ENCODE results near the gene SCAF8.
"Not testable (repeated sequence)": the region's sequence is repeated elsewhere in the genome, so short reads cannot be mapped to it uniquely, and the experiment has no call there.

SCAF8 gene

GRCh38 chr6:154773610-154774089, 40.4 kb downstream of the SCAF8 start:
- no peak overlapping the region for H3K27ac ChIP-seq
- CTCF ChIA-PET: interaction anchor here (0.5 to 1.1 kb wide), 3 partner anchors 32 to 68 kb away, joined by 3 read pairs; no protein-coding TSS in a partner anchor
- POLR2A ChIA-PET (ENCODE audit: low non-redundant PET): no interaction called here
- TF ChIP-seq, protein P1, sequence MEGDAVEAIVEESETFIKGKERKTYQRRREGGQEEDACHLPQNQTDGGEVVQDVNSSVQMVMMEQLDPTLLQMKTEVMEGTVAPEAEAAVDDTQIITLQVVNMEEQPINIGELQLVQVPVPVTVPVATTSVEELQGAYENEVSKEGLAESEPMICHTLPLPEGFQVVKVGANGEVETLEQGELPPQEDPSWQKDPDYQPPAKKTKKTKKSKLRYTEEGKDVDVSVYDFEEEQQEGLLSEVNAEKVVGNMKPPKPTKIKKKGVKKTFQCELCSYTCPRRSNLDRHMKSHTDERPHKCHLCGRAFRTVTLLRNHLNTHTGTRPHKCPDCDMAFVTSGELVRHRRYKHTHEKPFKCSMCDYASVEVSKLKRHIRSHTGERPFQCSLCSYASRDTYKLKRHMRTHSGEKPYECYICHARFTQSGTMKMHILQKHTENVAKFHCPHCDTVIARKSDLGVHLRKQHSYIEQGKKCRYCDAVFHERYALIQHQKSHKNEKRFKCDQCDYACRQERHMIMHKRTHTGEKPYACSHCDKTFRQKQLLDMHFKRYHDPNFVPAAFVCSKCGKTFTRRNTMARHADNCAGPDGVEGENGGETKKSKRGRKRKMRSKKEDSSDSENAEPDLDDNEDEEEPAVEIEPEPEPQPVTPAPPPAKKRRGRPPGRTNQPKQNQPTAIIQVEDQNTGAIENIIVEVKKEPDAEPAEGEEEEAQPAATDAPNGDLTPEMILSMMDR (conservative IDR thresholded peaks at IDR 0.05; ENCODE audit: low read depth): no peak
- DNase-seq (ENCODE audit: low spot score): no peak

GRCh38 chr6:154779157-154779556, 45.9 kb downstream of the SCAF8 start:
- H3K27ac ChIP-seq; POLR2A ChIA-PET (ENCODE audit: low non-redundant PET); DNase-seq (ENCODE audit: low spot score); CTCF ChIA-PET: not testable (repeated sequence)

DNA sequence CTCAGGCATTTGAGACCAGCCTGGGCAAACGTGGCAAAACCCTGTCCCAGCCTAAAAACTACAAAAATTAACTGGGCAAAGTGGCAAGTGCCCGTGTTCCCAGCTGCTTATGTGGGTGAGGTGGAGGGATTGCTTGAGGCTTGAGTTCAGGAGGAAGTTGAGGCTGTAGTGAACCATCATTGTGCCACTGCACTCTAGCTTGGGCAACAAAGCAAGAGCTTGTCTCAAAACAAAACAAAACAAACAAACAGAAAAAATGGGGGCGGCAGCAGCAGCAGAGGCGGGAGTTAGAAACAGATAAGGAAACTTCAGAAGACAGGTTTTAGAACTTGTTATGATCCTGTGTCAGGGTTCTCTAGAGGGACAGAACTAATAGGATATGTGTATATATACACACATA, 49.0 kb downstream of the SCAF8 start:
- TF ChIP-seq, protein P1 (conservative IDR thresholded peaks at IDR 0.05; ENCODE audit: low read depth): no peak
- no peak overlapping the region for H3K27ac ChIP-seq
- POLR2A ChIA-PET (ENCODE audit: low non-redundant PET): no interaction called here
- no peak for DNase-seq (ENCODE audit: low spot score)
- CTCF ChIA-PET: no interaction called here

DNA sequence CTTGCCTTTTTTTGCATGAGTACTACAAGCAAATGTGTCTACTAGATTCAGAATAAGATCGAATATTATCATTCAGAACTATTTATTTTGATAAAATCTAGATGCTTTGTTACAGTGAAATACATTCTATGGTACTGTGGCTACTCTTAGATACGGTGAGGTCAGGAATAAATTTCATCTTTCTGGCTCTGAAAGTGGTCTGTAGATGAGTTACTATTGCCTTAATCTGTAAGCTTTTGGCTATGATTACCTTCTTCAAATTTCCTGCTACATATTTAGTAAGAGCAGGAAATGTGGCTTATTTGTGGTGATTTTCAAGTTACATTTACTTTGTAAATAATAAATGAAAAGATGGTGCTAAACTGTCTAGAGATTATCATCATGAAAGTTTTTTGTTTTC, 50.0 kb downstream of the SCAF8 start:
- ChIA-PET POLR2A (ENCODE audit: low non-redundant PET) (no interaction called here), CTCF (no interaction called here)
- no peak overlapping the region for H3K27ac ChIP-seq
- no peak for DNase-seq (ENCODE audit: low spot score)
- TF ChIP-seq, protein P1 (conservative IDR thresholded peaks at IDR 0.05; ENCODE audit: low read depth): no peak

DNA sequence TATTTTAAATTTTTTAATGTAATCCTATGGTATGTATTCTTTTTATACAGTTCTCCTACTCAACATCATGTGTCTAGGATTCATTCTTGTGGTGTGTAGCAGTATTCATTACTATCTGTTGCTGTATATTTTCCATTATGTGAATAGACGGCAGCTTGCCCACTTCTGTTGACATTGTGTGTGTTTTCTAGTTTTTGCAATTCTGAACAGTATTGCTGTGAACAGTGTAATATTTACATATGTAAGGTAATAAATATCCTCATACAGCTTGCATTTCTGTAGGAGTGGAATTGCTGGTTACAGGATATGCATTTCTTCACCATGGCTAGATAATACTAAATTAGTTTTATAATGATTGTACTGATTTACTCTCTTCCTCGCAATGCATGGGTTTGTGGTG, 51.9 kb downstream of the SCAF8 start:
- TF ChIP-seq, protein P1 (conservative IDR thresholded peaks at IDR 0.05; ENCODE audit: low read depth): no peak
- H3K27ac ChIP-seq: no peak overlapping the region
- ChIA-PET POLR2A (ENCODE audit: low non-redundant PET) (no interaction called here), CTCF (interaction anchor here (0.5 kb wide), 1 partner anchor 1849 kb away, joined by 6 read pairs; no protein-coding TSS in a partner anchor)
- no peak for DNase-seq (ENCODE audit: low spot score)

DNA sequence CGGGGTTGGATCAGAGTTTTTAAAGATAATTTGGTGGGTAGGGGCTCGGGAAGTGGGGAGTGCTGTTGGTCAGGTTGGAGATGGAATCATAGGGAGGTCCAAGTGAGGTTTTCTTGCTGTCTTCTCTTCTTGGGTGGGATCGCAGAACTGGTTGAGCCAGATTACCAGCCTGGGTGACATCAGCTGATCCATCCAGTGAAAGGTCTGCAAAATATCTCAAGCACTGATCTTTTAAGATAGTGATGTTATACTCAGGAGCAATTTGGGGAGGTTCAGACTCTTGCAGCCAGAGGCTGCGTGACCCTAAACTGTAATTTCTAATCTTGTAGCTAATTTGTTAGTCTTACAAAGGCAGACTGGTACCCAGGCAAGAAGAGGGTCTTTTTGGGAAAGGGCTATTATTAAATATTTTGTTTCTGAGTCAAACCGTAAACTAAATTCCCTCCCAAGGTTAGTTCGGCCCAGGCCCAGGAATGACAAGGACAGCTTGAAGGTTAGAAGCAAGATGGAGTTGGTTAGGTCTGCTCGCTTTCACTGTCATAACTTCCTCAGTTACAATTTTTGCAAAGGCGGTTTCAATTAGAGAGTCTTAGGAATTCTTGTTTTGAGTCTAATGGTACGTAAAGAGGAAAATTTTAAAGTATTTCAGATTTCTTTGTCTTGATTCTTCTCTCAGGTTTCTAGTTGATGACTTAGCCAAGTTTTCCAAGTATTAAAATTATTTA, 53.1 kb downstream of the SCAF8 start:
- CTCF ChIA-PET: interaction anchor here (0.6 kb wide), 1 partner anchor 313 kb away, joined by 3 read pairs; no protein-coding TSS in a partner anchor
- no peak for DNase-seq (ENCODE audit: low spot score)
- POLR2A ChIA-PET (ENCODE audit: low non-redundant PET): no interaction called here
- H3K27ac ChIP-seq: no peak overlapping the region
- TF ChIP-seq, protein P1 (conservative IDR thresholded peaks at IDR 0.05; ENCODE audit: low read depth): no peak

GRCh38 chr6:154791556-154792317, 58.5 kb downstream of the SCAF8 start:
- ChIA-PET POLR2A (ENCODE audit: low non-redundant PET) (no interaction called here), CTCF (no interaction called here)
- DNase-seq (ENCODE audit: low spot score): peak; percentile 32
- TF ChIP-seq, protein P1 (conservative IDR thresholded peaks at IDR 0.05; ENCODE audit: low read depth): no peak
- H3K27ac ChIP-seq: no peak overlapping the region
